Ishikawa (cell line): Measurements from ENCODE around the gene POC5.
A peak's percentile ranks its signal among the peaks of the same experiment; 100 is the strongest.

Source experiments
- CEBPB ChIP-seq: IDR thresholded peaks from 2 replicates; pipeline ENCODE4 v1.6.1; 2012
- CREB1 ChIP-seq: IDR thresholded peaks from 2 replicates; pipeline ENCODE4 v1.6.1; 2012; ENCODE audit warnings: low read depth
- EGR1 ChIP-seq: IDR thresholded peaks from 2 replicates; pipeline ENCODE4 v1.6.1; 2012
- EP300 ChIP-seq: IDR thresholded peaks from 2 replicates; pipeline ENCODE4 v1.6.1; 2012; ENCODE audit warnings: borderline replicate concordance
- FOXM1 ChIP-seq: IDR thresholded peaks from 2 replicates; pipeline ENCODE4 v1.6.1; 2012; ENCODE audit warnings: low read depth, borderline replicate concordance
- NFIC ChIP-seq: IDR thresholded peaks from 2 replicates; pipeline ENCODE4 v1.6.1; 2012
- RAD21 ChIP-seq: IDR thresholded peaks from 2 replicates; pipeline ENCODE4 v1.6.1; 2012; ENCODE audit warnings: low read depth
- TAF1 ChIP-seq: IDR thresholded peaks from 2 replicates; pipeline ENCODE4 v1.6.1; 2012; ENCODE audit warnings: low read depth, mild to moderate bottlenecking
- TCF12 ChIP-seq: IDR thresholded peaks from 2 replicates; pipeline ENCODE4 v1.6.1; 2012; ENCODE audit warnings: low read depth
- TEAD4 ChIP-seq: IDR thresholded peaks from 2 replicates; pipeline ENCODE4 v1.6.1; 2012
- YY1 ChIP-seq: IDR thresholded peaks from 2 replicates; pipeline ENCODE4 v1.6.1; 2012; ENCODE audit warnings: low read depth
- ZBTB7A ChIP-seq: IDR thresholded peaks from 2 replicates; pipeline ENCODE4 v1.6.1; 2012; ENCODE audit warnings: low read depth
- TF ChIP-seq, protein P1 (sequence below): IDR thresholded peaks from 2 replicates; pipeline ENCODE4 v1.6.1; 2012; ENCODE audit warnings: low read depth, mild to moderate bottlenecking
- TF ChIP-seq, protein P2 (sequence below): IDR thresholded peaks from 2 replicates; pipeline ENCODE4 v1.6.1; 2012
- TF ChIP-seq, protein P3 (sequence below): IDR thresholded peaks from 2 replicates; pipeline ENCODE4 v1.6.1; 2012

Gene POC5, protein sequence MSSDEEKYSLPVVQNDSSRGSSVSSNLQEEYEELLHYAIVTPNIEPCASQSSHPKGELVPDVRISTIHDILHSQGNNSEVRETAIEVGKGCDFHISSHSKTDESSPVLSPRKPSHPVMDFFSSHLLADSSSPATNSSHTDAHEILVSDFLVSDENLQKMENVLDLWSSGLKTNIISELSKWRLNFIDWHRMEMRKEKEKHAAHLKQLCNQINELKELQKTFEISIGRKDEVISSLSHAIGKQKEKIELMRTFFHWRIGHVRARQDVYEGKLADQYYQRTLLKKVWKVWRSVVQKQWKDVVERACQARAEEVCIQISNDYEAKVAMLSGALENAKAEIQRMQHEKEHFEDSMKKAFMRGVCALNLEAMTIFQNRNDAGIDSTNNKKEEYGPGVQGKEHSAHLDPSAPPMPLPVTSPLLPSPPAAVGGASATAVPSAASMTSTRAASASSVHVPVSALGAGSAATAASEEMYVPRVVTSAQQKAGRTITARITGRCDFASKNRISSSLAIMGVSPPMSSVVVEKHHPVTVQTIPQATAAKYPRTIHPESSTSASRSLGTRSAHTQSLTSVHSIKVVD

GRCh38 chr5:75717082-75717922 is at the start of gene POC5:
TSS of gene POC5 (minus strand) at chr5:75717437. CDS start at chr5:75712937, 4,500 bp downstream.
- no peak for TF ChIP-seq EGR1
- peak; percentile 56 for TF ChIP-seq FOXM1
- 0 out of 2 replicates have a peak, but pooled peaks have one; percentile 46 for TF ChIP-seq CREB1
- TF ChIP-seq, protein P1, sequence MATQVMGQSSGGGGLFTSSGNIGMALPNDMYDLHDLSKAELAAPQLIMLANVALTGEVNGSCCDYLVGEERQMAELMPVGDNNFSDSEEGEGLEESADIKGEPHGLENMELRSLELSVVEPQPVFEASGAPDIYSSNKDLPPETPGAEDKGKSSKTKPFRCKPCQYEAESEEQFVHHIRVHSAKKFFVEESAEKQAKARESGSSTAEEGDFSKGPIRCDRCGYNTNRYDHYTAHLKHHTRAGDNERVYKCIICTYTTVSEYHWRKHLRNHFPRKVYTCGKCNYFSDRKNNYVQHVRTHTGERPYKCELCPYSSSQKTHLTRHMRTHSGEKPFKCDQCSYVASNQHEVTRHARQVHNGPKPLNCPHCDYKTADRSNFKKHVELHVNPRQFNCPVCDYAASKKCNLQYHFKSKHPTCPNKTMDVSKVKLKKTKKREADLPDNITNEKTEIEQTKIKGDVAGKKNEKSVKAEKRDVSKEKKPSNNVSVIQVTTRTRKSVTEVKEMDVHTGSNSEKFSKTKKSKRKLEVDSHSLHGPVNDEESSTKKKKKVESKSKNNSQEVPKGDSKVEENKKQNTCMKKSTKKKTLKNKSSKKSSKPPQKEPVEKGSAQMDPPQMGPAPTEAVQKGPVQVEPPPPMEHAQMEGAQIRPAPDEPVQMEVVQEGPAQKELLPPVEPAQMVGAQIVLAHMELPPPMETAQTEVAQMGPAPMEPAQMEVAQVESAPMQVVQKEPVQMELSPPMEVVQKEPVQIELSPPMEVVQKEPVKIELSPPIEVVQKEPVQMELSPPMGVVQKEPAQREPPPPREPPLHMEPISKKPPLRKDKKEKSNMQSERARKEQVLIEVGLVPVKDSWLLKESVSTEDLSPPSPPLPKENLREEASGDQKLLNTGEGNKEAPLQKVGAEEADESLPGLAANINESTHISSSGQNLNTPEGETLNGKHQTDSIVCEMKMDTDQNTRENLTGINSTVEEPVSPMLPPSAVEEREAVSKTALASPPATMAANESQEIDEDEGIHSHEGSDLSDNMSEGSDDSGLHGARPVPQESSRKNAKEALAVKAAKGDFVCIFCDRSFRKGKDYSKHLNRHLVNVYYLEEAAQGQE = no peak
- peak; percentile 82 for TF ChIP-seq TAF1
- 0 out of 2 replicates have a peak, but pooled peaks have one; percentile 10 for TF ChIP-seq TEAD4
- TF ChIP-seq, protein P2, sequence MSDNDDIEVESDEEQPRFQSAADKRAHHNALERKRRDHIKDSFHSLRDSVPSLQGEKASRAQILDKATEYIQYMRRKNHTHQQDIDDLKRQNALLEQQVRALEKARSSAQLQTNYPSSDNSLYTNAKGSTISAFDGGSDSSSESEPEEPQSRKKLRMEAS = peak; percentile 92
- TF ChIP-seq TCF12 = peak; percentile 50
- TF ChIP-seq NFIC = peak; percentile 67

GRCh38 chr5:75758116-75758515 is 40.9 kb upstream of the POC5 start:
- TF ChIP-seq, protein P2 = no peak
- TF ChIP-seq TEAD4 (no peak), TAF1 (no peak), TCF12 (no peak), ZBTB7A (no peak), EGR1 (no peak)

GRCh38 chr5:75756981-75757380 is 39.7 kb upstream of the POC5 start:
- TF ChIP-seq TCF12 (no peak), RAD21 (no peak), TEAD4 (no peak), YY1 (no peak), NFIC (no peak), CREB1 (no peak), FOXM1 (no peak), EP300 (no peak), TAF1 (no peak), ZBTB7A (no peak), CEBPB (no peak), EGR1 (no peak)
- TF ChIP-seq, protein P3, sequence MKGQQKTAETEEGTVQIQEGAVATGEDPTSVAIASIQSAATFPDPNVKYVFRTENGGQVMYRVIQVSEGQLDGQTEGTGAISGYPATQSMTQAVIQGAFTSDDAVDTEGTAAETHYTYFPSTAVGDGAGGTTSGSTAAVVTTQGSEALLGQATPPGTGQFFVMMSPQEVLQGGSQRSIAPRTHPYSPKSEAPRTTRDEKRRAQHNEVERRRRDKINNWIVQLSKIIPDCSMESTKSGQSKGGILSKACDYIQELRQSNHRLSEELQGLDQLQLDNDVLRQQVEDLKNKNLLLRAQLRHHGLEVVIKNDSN = no peak
- TF ChIP-seq, protein P1 = no peak
- TF ChIP-seq, protein P2 = no peak

- no peak for TF ChIP-seq TAF1
- no peak for TF ChIP-seq EP300
- no peak for TF ChIP-seq ZBTB7A
- no peak for TF ChIP-seq CREB1
Observed at GRCh38 chr5:75756211-75756610, 39.0 kb upstream of the POC5 start.

DNA sequence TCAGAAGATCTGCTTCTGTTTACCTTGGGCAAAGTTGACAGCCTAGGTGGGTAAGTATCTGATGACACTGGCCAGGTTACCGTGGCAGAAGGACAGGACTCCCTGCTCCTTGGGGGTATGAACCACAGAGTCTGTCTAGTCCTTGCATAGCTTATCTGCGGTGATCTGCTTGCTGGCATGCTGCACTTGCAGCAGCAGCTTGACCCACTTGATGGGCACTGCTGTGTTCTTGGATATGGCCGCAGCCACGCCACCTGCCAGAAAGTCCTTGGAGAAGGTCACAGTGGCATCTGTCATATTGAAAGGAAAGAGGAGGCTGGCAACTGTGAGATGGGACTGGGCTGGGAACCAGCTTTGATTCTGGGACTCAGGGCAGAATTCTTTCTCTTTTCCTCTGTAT is 35.9 kb upstream of the POC5 start:
- TF ChIP-seq TEAD4 = no peak
- no peak for TF ChIP-seq ZBTB7A
- TF ChIP-seq, protein P1 = no peak
- TF ChIP-seq FOXM1 = no peak
- TF ChIP-seq, protein P2 = no peak
- TF ChIP-seq CEBPB = no peak
- no peak for TF ChIP-seq TAF1
- TF ChIP-seq NFIC = no peak
- no peak for TF ChIP-seq TCF12
- TF ChIP-seq EP300 = no peak
- TF ChIP-seq YY1 = no peak
- TF ChIP-seq, protein P3 = no peak
- no peak for TF ChIP-seq CREB1
- TF ChIP-seq EGR1 = no peak
- TF ChIP-seq RAD21 = no peak
